Right lobe of liver (tissue), 6 donors: ENCODE measurements around the gene GJD2. TPM values are rescaled to one million over a fixed set of nuclear protein-coding genes. Genes with fewer than 3 reads are reported as not detected.

ENCODE experiments used
- ATAC-seq, 4 donors: fragments of 200-7000 bp; cut with Tn5 transposase; one replicate each; pipeline ENCODE4 v1.9.1; 2020; ENCODE audit warnings: mild to moderate bottlenecking in 4 of 4, moderate library complexity in 4 of 4
- DNase-seq, 3 donors: peaks; one replicate each; pipeline ENCODE4 v3.0.0-alpha.2; 2020
- H3K27ac ChIP-seq, 3 donors: fragments of 200-600 bp; one replicate each; pipeline ENCODE4 v1.8.0; 2022
- H3K27me3 ChIP-seq, 2 donors: fragments of 200-600 bp; one replicate each; pipeline ENCODE4 v1.8.0; 2022
- H3K36me3 ChIP-seq, 4 donors: fragments of 200-600 bp; sonication (generic) in 1 of 4; one replicate each; pipeline versions ENCODE4 v1.5.1 to v1.8.0; 2017 to 2022; ENCODE audit warnings: control low read depth in 1 of 4
- H3K4me1 ChIP-seq, 4 donors: fragments of 200-600 bp; sonication (generic) in 1 of 4; one replicate each; pipeline versions ENCODE4 v1.5.1 to v1.8.0; 2017 to 2022; ENCODE audit warnings: control low read depth in 1 of 4
- H3K4me3 ChIP-seq, 3 donors: fragments of 200-600 bp; one replicate each; pipeline ENCODE4 v1.8.0; 2022
- H3K9me3 ChIP-seq, 4 donors: fragments of 200-600 bp; sonication (generic) in 1 of 4; one replicate each; pipeline versions ENCODE4 v1.5.1 to v1.8.0; 2017 to 2022; ENCODE audit warnings: control low read depth in 1 of 4
- POLR2A ChIP-seq: fragments of 450-650 bp; IDR thresholded peaks from one replicate; pipeline ENCODE4 v1.6.1; 2017; ENCODE audit warnings: antibody characterized with exemption, mild to moderate bottlenecking
- WGBS: methylation state at CpG from one replicate; pipeline ENCODE4 v1.1.6; 2018; ENCODE audit warnings: low coverage, low lambda C conversion rate; ENCODE audit not compliant: insufficient coverage; ENCODE audit errors: missing lambda C conversion rate; 5-methylcytosine and 5-hydroxymethylcytosine counted together
- intact Hi-C, 2 donors: fragments of 100-400 bp; cut with DNase I; formaldehyde crosslinking; loops; one replicate each; pipeline versions ENCODE4 v1.11.2 to v1.14.1; 2022
- total RNA-seq, 6 experiments: library from RNA; depleted of rRNA in 2 of 6; stranded (reverse); fragments of >200 nt in 2 of 6; fragmentation: NEBNext Ultra II Directional in 3 of 6; extraction: Animal tissue kit (Norgen Biotek cat#: 25700) in 3 of 6; gene quantifications; one replicate each; pipeline versions ENCODE4 v1.1.0 to v1.2.4, GENCODE V29; 2016 to 2023
- TF ChIP-seq, protein P1 (sequence below), 4 donors: fragments of 200-600 bp in 3 of 4; fragments of 450-650 bp in 1 of 4; IDR thresholded peaks; one replicate each; pipeline versions ENCODE4 v1.5.1 to v1.8.0; 2016 to 2022; ENCODE audit warnings: antibody characterized with exemption in 4 of 4, mild to moderate bottlenecking in 2 of 4
- donor health status: DM: no; HTN: yes; CAD: no.
- donor health status: DM: no; HTN: no; CAD: no.
- donor health status: DM: no; HTN: no; CAD: no.
- donor health status: DM: no; HTN: yes; CAD: no.
- donor health status: DM: no; HTN: yes; CAD: no.

GJD2 gene
- total RNA-seq, 6 experiments from 2014 or later, result not detected

GRCh38 chr15:34749691-34750090 is 5.1 kb downstream of the GJD2 start:
- DNase-seq, result no peak
- Histone ChIP-seq H3K4me3 (no peak overlapping the region), H3K27ac (no peak overlapping the region), H3K36me3 (no peaks in the 10 kb centered on the region), H3K27me3 (peaks cover 5 to 8% of the 10 kb centered on the region in 2 donors), H3K9me3 (no peaks in the 10 kb centered on the region), H3K4me1 (peaks cover 0 to 4% (median 0%) of the 10 kb centered on the region in 4 donors)
- 46% methylated on average over 4 of the region's 4 CpGs for WGBS
- ATAC-seq, result no peak
- TF ChIP-seq, protein P1, sequence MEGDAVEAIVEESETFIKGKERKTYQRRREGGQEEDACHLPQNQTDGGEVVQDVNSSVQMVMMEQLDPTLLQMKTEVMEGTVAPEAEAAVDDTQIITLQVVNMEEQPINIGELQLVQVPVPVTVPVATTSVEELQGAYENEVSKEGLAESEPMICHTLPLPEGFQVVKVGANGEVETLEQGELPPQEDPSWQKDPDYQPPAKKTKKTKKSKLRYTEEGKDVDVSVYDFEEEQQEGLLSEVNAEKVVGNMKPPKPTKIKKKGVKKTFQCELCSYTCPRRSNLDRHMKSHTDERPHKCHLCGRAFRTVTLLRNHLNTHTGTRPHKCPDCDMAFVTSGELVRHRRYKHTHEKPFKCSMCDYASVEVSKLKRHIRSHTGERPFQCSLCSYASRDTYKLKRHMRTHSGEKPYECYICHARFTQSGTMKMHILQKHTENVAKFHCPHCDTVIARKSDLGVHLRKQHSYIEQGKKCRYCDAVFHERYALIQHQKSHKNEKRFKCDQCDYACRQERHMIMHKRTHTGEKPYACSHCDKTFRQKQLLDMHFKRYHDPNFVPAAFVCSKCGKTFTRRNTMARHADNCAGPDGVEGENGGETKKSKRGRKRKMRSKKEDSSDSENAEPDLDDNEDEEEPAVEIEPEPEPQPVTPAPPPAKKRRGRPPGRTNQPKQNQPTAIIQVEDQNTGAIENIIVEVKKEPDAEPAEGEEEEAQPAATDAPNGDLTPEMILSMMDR (IDR thresholded peaks at IDR 0.05), result no peak
- no peak for TF ChIP-seq POLR2A
- intact Hi-C loops, result no loop called here

DNA sequence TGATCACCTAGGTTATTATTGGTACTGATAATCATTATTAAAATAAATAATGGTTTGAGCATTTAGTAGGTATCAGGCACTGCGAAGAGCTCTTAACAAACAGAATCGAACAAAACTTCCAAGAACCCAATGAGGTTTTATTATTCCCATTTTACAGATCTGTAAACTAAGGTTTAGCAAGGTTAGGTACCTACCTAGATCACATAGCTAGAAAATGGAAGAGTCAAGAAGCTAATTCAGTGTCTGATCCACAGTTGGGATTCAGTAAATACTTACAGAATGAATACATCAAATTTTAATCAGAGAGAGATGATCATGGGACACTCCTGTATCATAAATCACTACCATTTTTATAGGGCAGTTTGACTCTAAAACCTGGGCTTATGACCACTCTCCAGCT is 15.5 kb downstream of the GJD2 start:
- DNase-seq (no peak), ATAC-seq (no peak)
- Histone ChIP-seq H3K36me3 (no peaks in the 10 kb centered on the region), H3K4me1 (no peaks in the 10 kb centered on the region), H3K27ac (no peak overlapping the region), H3K4me3 (no peak overlapping the region), H3K9me3 (no peaks in the 10 kb centered on the region), H3K27me3 (no peaks in the 10 kb centered on the region)
- intact Hi-C loops, result no loop called here
- WGBS, result 73% methylated on average over 2 of the region's 2 CpGs
- TF ChIP-seq, protein P1 (IDR thresholded peaks at IDR 0.05), result no peak
- TF ChIP-seq POLR2A, result no peak

- no peak for ATAC-seq
- Histone ChIP-seq H3K9me3 (no peaks in the 10 kb centered on the region), H3K4me1 (no peaks in the 10 kb centered on the region), H3K4me3 (no peak overlapping the region), H3K27ac (no peak overlapping the region), H3K36me3 (no peaks in the 10 kb centered on the region), H3K27me3 (no peaks in the 10 kb centered on the region)
- intact Hi-C loops, result no loop called here
- DNase-seq, result no peak
- TF ChIP-seq, protein P1 (IDR thresholded peaks at IDR 0.05), result no peak
- no peak for TF ChIP-seq POLR2A
- WGBS, result 68% methylated on average over 2 of the region's 2 CpGs
Measured at GRCh38 chr15:34738002-34738401, 16.8 kb downstream of the GJD2 start.

- intact Hi-C loops, result no loop called here
- Histone ChIP-seq H3K27ac (no peak overlapping the region), H3K4me1 (no peaks in the 10 kb centered on the region), H3K9me3 (no peaks in the 10 kb centered on the region), H3K27me3 (no peaks in the 10 kb centered on the region), H3K4me3 (no peak overlapping the region), H3K36me3 (no peaks in the 10 kb centered on the region)
- DNase-seq (no peak), ATAC-seq (no peak)
- TF ChIP-seq POLR2A, result no peak
- no CpG with 5 or more reads among the region's 3 CpGs for WGBS
Measured at GRCh38 chr15:34737477-34737876, 17.3 kb downstream of the GJD2 start.

DNA sequence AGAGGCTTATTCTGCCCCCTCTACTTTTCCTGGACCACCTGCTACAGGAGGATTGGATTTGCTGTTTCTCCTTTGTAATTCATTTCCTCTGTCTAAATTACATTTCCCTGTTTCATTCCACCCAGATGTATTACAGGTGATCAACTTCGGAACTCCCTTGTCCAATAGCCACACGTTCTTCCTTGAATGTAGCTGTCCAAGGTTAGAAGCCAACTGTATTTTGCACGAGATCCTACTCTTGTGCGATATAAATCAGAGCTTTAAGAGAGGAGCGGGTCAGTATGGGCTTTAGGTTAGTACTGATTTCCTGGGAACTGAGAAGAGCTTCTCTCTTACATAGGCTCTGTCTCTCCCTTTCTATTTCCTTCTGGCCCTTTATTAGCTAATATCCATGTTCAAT is 20.5 kb downstream of the GJD2 start:
- no peaks in the 10 kb centered on the region for H3K27me3 ChIP-seq
- H3K36me3 ChIP-seq, result no peaks in the 10 kb centered on the region
- no peaks in the 10 kb centered on the region for H3K9me3 ChIP-seq
- ATAC-seq (no peak), DNase-seq (no peak)
- H3K27ac ChIP-seq, result no peak overlapping the region
- H3K4me1 ChIP-seq, result no peaks in the 10 kb centered on the region
- WGBS, result 56% methylated on average over 5 of the region's 5 CpGs
- H3K4me3 ChIP-seq, result no peak overlapping the region
- intact Hi-C loops, result no loop called here
- no peak for TF ChIP-seq POLR2A
- TF ChIP-seq, protein P1 (IDR thresholded peaks at IDR 0.05), result no peak
